Measurements from ENCODE around the gene C1orf56.
A peak's percentile ranks its signal among the peaks of the same experiment; 100 is the strongest.

DNA sequence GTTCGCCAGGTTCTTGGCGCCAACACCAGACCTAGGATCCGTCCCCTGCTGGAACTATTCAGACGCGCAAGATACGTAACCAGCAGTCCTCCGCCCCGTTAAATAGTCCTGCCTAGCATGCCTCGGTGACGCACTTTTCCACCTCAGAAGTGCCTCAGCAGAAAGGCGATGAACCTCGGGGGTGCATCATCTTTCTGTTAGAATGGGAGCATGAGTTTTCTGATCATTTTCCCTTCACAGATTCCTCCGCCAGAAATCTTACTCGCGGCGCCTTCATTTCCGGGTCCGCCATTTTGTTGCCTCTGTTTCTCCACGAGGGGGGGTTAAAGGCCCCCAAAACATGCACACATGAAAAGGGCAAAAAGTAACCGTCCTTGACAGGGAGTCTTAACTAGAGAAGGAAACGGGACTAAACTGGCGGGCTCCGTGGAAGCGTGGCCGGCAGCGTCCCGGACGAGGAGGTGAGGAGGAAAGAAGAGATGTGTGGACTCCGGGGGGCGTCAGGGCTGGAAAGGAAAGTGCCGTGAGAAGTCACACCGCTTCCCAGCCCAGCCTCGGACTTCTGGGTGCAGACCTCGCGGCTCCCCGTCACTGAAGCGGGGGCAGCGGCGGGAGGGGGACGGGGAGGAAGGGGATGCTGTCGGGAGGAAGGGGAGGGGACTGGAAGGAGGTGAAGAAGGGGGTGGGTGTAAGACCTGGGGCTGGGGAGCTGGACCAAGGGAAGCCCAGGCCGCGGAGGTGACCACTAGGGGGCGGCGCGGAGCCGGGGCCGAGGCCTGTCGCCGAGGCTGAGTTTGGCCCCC is 23.1 kb downstream of the C1orf56 start, which contains the start of gene GABPB2:
- TF ChIP-seq, protein P1, sequence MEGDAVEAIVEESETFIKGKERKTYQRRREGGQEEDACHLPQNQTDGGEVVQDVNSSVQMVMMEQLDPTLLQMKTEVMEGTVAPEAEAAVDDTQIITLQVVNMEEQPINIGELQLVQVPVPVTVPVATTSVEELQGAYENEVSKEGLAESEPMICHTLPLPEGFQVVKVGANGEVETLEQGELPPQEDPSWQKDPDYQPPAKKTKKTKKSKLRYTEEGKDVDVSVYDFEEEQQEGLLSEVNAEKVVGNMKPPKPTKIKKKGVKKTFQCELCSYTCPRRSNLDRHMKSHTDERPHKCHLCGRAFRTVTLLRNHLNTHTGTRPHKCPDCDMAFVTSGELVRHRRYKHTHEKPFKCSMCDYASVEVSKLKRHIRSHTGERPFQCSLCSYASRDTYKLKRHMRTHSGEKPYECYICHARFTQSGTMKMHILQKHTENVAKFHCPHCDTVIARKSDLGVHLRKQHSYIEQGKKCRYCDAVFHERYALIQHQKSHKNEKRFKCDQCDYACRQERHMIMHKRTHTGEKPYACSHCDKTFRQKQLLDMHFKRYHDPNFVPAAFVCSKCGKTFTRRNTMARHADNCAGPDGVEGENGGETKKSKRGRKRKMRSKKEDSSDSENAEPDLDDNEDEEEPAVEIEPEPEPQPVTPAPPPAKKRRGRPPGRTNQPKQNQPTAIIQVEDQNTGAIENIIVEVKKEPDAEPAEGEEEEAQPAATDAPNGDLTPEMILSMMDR (IDR thresholded peaks at IDR 0.05), result peak in 1 of 3 donors; percentile 11
- TF ChIP-seq POLR2A (IDR thresholded peaks at IDR 0.05), result no peak

Measured in lower leg skin (tissue), 3 donors.